ENCODE data around the gene DIP2C. TPM values are rescaled to one million over a fixed set of nuclear protein-coding genes. Genes with fewer than 3 reads are reported as not detected.

DIP2C gene
- polyA plus RNA-seq, 1 donor = 37.7 TPM

- DNase-seq = peak; percentile 50
Observed at GRCh38 chr10:510415-510881, 179.0 kb downstream of the DIP2C start.

DNA sequence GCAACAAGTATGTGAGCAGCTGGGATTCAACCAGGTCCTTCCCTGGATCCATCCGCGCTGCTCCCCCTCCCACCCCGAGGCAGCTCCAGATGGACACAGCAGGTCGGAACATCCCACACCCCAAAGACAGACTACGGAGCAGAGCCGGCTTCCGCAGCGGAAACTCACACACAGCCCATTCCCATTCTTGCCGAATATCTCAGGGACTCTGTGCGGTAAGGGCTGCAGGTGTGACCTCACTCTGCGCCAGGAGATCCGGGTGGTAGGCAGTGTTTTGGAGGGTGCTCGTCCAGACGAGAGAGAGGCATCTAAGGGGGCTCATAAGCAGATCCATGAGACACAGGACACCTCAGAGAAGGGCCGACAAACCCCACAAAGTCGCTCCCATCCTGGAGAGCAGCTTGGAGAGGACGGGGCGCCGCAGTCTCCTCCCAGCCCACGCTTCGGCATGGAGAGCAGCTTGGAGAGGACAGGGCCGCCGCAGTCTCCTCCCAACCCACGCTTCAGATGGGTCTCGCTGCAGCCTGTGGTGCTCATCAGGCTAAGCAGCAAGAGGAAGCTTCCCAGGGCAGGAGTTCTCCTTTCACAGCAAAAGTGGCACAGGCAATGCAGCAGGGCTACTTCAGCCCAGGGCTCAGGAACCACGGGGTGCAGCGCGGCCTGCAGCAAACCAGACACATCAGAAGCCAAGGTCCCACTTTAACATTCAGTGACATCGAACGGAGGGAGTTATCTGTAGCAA lies 179.9 kb downstream of the DIP2C start:
- DNase-seq = no peak

DNA sequence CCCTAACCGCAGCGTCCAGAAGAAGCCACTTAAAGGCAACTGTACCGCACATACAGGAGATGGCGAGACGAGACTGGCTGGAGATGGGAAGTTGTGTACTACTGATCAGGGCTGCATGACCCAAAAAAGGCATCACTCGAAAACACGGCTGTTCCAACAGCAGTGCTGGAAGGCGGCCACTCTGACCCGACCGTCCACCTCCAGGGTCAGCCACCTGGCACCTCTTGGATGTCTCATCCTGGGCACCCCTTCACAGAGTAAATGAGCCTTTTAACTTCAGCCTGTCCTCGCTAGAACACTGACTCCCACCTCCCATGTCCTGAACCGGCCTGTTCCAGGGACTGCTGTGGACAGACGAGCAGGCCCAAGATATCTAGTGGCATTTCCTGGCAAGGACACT lies 180.7 kb downstream of the DIP2C start:
- DNase-seq = no peak

- no peak for DNase-seq
Observed at GRCh38 chr10:507908-508444, 181.5 kb downstream of the DIP2C start.

GRCh38 chr10:507355-507699 lies 182.1 kb downstream of the DIP2C start:
- DNase-seq = no peak

DNA sequence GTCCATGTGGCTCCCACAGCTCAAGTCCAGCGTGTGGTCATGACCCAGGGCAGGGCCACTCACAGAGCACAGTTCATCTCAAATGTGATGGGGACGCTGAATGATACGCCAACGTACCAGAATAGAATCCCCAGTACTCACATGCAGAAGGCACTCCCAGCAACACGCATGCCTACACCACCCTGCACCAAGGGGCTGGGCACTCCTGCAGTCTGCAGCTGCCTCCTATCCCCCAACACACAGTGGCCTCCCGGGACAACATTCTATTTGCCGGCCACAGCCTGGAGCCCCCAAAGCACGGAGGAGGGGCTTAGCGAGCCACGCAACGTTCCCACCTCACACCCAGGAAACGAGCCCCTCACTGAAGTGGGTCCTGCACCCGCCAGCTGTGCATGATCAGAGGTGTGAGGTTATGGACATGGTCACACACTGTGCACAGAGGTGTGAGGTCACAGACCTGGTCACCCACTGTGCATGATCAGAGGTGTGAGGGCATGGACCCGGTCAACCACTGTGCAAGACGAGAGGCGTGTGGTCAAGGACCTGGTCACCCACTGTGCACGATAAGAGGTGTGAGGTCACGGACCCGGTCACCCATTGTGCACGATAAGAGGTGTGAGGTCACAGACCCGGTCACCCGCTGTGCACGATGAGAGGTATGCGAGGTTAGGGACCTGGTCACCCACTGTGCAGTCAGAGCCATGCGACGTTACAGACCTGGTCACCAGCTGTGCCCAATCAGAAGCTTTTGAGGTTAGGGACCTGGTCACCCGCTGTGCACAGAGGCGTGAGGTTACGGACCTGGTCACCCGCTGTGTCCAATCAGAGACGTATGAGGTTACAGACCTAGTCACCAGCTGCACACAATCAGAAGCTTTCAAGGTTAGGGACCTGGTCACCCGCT lies 182.8 kb downstream of the DIP2C start:
- no peak for DNase-seq

GRCh38 chr10:505419-505818 lies 184.0 kb downstream of the DIP2C start:
- no peak for DNase-seq

- no peak for DNase-seq
Observed at GRCh38 chr10:504806-505205, 184.7 kb downstream of the DIP2C start.

GRCh38 chr10:504121-504611 lies 185.3 kb downstream of the DIP2C start:
- DNase-seq = no peak

DNA sequence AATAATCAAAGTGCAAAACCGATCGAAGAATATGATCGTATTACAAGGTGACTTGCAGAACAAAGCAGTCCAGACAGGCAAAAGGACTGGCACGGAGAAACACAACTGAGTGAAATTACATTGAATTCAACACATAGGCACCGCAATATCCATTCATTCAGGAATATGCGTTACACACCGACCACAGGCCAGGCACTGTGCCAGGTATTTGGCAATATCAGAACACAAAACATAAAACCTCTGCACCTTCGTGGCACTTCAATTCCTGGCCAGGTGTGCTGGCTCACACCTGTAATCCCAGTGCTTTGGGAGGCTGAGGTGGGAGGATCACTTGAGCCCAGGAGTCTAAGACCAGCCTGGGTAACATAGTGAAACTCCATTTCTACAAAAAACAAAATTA lies 187.9 kb downstream of the DIP2C start:
- DNase-seq = no peak

DNA sequence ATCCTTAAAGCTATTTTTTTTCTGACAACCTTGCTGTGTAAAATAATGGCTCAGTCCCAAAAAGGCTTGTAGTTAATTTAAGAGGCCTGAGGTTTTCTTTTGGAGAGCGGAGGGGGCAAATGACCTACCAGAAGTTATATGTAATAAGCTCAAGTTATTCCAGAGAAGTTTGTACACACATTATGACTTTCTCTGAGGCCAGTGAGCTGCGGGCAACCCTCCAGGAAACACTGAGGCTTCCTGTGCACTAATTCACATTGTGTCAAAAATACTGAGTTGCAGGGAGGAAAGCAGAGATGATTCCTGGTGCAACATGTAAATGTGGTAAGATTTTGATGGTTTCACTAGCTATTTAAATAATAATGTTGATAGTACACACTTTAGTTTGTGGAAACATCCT lies 188.6 kb downstream of the DIP2C start:
- DNase-seq = no peak

DNA sequence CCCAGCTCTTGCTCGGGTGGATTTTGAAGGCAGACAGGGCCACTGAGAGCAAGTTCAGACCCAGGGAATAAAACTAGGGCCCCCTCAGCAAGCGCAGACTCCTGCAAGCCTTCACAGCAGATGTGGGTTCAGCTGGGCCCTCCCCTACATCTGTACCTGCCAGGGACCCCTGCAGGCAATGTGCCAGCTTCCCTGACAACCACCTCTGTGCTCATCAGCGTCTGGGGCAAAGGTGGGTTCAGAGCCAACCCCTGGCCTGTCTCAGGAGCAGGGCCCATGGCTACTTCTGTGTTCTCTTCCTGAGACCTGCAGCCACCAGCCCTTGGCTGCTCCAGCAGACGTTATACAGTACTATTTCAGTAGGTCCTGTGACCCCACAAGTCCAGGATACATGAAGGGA lies 189.5 kb downstream of the DIP2C start:
- DNase-seq = no peak

- DNase-seq = no peak
Observed at GRCh38 chr10:498760-499435, 190.6 kb downstream of the DIP2C start.

GRCh38 chr10:497898-498451 lies 191.5 kb downstream of the DIP2C start:
- DNase-seq = no peak

- DNase-seq = no peak
Observed at GRCh38 chr10:497289-497688, 192.2 kb downstream of the DIP2C start.

DNA sequence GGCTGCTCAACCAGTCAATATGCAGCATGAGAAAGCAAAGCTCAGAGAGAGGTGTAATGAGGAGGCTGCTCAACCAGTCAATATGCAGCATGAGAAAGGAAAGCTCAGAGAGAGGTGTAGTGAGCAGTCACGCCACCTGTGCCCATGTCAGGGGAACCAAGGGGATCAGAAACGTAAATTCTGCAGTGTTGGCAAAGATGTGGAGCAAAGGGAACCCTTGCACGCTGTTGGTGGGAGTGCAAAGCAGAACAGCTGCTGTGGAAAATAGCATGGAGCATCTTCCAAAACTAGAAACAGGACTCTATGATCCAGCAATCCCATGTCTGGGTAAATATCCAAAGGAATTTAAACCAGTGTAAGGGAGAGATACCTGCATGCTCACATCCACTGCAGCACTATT lies 194.9 kb downstream of the DIP2C start:
- DNase-seq = no peak

- DNase-seq = no peak
Observed at GRCh38 chr10:494149-494542, 195.3 kb downstream of the DIP2C start.

- no peak for DNase-seq
Observed at GRCh38 chr10:493391-494148, 195.9 kb downstream of the DIP2C start.

DNA sequence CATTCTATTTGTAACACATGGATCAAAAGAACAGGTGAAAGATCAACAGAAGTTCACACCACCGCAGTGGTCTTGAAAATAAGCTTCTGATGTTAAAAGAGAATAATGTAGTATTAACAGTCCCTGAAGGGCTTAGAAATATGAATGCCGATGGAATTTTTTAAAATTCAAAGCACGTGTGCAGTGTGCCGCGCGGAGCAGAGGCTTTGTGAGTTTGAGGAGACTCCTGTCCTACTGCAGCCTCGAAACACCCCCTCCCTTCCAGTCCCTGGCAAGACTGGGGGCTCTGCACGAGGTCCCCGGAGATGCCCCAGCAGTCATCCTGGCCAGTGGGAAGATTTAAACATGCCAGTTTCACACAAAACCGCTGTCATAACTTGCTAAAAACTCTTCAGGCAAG lies 196.6 kb downstream of the DIP2C start:
- no peak for DNase-seq

DNA sequence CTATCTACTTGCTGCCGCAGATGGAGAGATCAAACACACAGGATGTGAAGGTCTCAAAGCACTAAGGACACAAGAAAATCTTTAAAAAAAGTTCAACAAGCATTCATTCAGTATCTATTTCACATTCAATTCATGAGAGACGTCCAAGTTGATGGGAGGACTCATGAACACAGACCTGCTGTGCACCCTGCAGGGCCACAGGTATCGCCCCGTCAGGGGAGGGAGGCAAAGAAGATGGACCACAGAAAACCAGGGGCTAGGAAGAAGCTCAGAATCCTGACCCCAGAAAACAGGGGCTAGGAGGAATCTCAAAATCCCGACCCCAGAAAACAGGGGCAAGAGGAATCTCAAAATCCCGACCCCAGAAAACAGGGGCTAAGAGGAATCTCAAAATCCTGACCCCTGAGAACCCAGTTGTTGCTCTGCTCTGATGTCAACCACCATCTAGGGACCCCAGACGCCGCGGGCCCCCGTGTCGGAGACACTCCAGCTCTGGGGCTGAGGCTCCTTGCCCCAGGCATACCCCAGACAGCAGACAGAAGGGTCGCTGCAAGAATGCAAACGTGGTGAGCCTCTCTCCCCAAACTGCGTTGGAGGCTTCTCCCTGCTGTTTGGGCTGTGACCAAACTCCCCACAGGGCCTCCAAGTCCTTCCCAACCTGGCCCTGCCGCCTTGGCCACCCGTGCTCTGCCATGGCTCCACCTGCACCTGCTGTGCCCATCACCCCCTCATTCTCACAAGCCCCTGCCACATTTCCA lies 197.6 kb downstream of the DIP2C start:
- no peak for DNase-seq

Measured in hindlimb muscle (tissue), 1 donor.